Tibial nerve (tissue), 4 donors: ENCODE data around the gene TBC1D14. TPM values are rescaled to one million over a fixed set of nuclear protein-coding genes. Genes with fewer than 3 reads are reported as not detected.

Experiments used
- DNase-seq, 2 donors: peaks; one replicate each; pipeline ENCODE4 v3.0.0-alpha.2; 2019; ENCODE audit warnings: low spot score in 2 of 2
- H3K27ac ChIP-seq, 4 donors: fragments of 200-600 bp; sonication (generic) in 3 of 4; one replicate each; pipeline ENCODE4 v1.5.1; 2017 to 2019; ENCODE audit warnings: mild to moderate bottlenecking in 1 of 4
- H3K27me3 ChIP-seq, 2 donors: fragments of 200-600 bp; sonication (generic) in 1 of 2; one replicate each; pipeline versions ENCODE4 v1.5.1 to v1.6.0; 2017 to 2019
- H3K36me3 ChIP-seq, 3 donors: fragments of 200-600 bp; sonication (generic); one replicate each; pipeline ENCODE4 v1.5.1; 2018 to 2019
- H3K4me1 ChIP-seq, 4 donors: fragments of 200-600 bp; sonication (generic) in 3 of 4; one replicate each; pipeline ENCODE4 v1.5.1; 2017 to 2019
- H3K4me3 ChIP-seq, 4 donors: fragments of 200-600 bp; sonication (generic) in 3 of 4; one replicate each; pipeline ENCODE4 v1.5.1; 2017 to 2019; ENCODE audit warnings: mild to moderate bottlenecking in 1 of 4, moderate library complexity in 1 of 4
- H3K9me3 ChIP-seq, 4 donors: fragments of 200-600 bp; sonication (generic) in 3 of 4; one replicate each; pipeline ENCODE4 v1.5.1; 2017 to 2019
- CTCF ChIP-seq, 5 experiments: fragments of 200-600 bp in 3 of 5; fragments of 450-650 bp in 2 of 5; sonication (generic) in 3 of 5; IDR thresholded peaks; one replicate each; pipeline ENCODE4 v1.5.1; 2016 to 2019; ENCODE audit warnings: antibody characterized with exemption in 5 of 5, mild to moderate bottlenecking in 3 of 5, moderate library complexity in 2 of 5
- EP300 ChIP-seq, 2 donors: sonication (generic); formaldehyde crosslinking; IDR thresholded peaks; one replicate each; pipeline ENCODE4 v1.6.1; 2017; ENCODE audit warnings: antibody characterized with exemption in 2 of 2, mild to moderate bottlenecking in 1 of 2
- POLR2A ChIP-seq, 2 donors: fragments of 450-650 bp; IDR thresholded peaks; one replicate each; pipeline ENCODE4 v1.6.1; 2017; ENCODE audit warnings: antibody characterized with exemption in 2 of 2, mild to moderate bottlenecking in 2 of 2, moderate library complexity in 2 of 2
- WGBS, 2 donors: methylation state at CpG; one replicate each; pipeline ENCODE4 v1.1.5; 2018; 5-methylcytosine and 5-hydroxymethylcytosine counted together
- total RNA-seq, 4 donors: library from RNA; depleted of rRNA; stranded (reverse); fragments of >200 nt; gene quantifications; one replicate each; pipeline ENCODE4 v1.1.0, GENCODE V29; 2016

TBC1D14 gene
- total RNA-seq, 4 donors from 2014 or later: 46.9 to 65.7 (median 51.3) TPM

DNA sequence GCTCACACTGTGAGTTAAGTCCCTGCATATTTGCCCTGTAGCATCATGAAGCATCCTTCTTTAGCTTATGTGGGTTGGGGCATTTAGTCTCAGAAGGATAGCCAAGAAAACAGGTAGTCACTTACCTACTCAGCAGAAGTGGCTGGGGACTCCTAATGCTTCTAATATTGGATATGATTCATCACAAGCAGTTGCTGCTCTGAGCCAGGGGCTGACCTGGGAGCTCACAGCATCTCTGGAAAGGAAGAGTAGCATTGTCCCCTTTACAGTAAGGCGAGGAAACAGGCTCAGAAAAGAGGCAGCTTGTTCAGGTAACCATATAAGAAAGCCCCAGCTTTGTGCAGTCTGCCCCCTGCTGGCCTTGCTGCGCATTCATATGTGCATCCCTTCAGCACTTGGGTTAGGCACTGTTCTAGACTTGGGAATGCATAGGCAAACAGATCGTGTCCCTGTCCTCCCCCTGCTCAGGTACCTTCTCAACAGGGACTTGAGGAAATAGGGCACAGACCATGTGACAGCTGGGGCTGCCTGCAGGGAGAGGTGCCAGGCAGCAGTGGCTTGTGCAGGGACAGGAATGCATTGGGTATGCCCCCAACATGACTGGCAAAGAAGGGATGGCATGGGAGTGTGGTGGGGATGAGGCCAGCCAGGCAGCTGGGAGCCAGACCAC lies 35.7 kb upstream of the TBC1D14 start:
- Histone ChIP-seq H3K27me3 (no peaks in the 10 kb centered on the region), H3K36me3 (peaks cover 0 to 91% (median 15%) of the 10 kb centered on the region in 3 donors), H3K4me1 (peaks cover 0 to 28% (median 0%) of the 10 kb centered on the region in 4 donors), H3K27ac (peak overlapping the region in 1 of 4 donors; percentile 4), H3K9me3 (no peaks in the 10 kb centered on the region), H3K4me3 (no peak overlapping the region)
- 29 to 44% methylated on average over 3 of the region's 3 CpGs for WGBS, 2 donors
- no peak for TF ChIP-seq EP300 (IDR thresholded peaks at IDR 0.05)
- no peak for TF ChIP-seq POLR2A (IDR thresholded peaks at IDR 0.05)
- peak; percentile 72 to 86 (median 83) for TF ChIP-seq CTCF (IDR thresholded peaks at IDR 0.05)
- DNase-seq: peak; percentile 55 to 72

DNA sequence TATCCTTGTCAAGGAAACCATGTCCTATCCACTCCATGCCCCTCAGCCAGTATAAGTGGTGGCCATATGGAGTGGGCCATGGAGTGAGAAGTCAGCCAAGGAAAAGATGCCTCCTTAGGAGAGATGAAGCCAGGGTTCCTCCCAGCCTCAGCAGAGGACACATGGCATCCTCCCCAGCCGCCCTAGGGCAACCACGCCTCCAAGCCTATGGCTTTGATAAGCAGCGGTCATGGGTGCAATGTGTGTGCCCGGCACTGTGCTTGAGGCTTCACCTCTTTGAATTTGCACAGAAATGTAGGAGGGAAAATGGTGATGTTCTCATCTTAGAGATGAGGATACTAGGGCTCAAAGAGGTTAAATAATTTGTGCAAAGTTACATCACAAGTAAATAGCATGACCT lies 34.6 kb upstream of the TBC1D14 start:
- no peak for DNase-seq
- H3K4me3 ChIP-seq: no peak overlapping the region
- no peaks in the 10 kb centered on the region for H3K9me3 ChIP-seq
- peaks cover 0 to 19% (median 0%) of the 10 kb centered on the region in 4 donors for H3K4me1 ChIP-seq
- TF ChIP-seq CTCF (IDR thresholded peaks at IDR 0.05) (no peak), EP300 (IDR thresholded peaks at IDR 0.05) (no peak), POLR2A (IDR thresholded peaks at IDR 0.05) (no peak)
- H3K27ac ChIP-seq: no peak overlapping the region
- WGBS, 2 donors: 88 to 95% methylated on average over 4 of the region's 4 CpGs
- H3K27me3 ChIP-seq: no peaks in the 10 kb centered on the region
- peaks cover 0 to 94% (median 18%) of the 10 kb centered on the region in 3 donors for H3K36me3 ChIP-seq

DNA sequence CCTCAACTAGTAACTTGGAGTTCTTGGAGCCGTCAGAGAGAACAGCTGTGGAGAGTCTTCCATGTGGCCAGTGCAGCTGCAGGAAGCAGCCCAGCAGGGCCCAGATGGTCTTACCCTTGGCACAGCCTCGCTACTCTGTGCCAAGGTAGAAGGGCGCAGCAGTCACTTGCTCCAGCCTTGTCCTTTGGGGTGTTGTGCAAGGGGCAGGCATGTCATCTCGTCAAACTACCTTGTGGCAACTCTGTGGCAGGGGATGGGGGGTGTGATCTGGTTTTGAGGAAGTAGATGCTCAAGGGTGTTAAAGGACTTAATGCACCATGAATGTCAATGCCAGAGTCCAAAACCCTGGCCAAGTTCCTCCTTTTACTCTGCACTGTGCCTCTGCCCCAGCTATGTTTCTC lies 34.2 kb upstream of the TBC1D14 start:
- Histone ChIP-seq H3K36me3 (peaks cover 0 to 92% (median 18%) of the 10 kb centered on the region in 3 donors), H3K4me1 (peaks cover 0 to 15% (median 0%) of the 10 kb centered on the region in 4 donors), H3K4me3 (no peak overlapping the region), H3K9me3 (no peaks in the 10 kb centered on the region), H3K27ac (no peak overlapping the region), H3K27me3 (no peaks in the 10 kb centered on the region)
- TF ChIP-seq EP300 (IDR thresholded peaks at IDR 0.05): peak in 1 of 2 donors; percentile 16
- no peak for TF ChIP-seq CTCF (IDR thresholded peaks at IDR 0.05)
- DNase-seq: peak in 1 of 2 donors; percentile 28
- 71 to 78% methylated on average over 4 of the region's 4 CpGs for WGBS, 2 donors

DNA sequence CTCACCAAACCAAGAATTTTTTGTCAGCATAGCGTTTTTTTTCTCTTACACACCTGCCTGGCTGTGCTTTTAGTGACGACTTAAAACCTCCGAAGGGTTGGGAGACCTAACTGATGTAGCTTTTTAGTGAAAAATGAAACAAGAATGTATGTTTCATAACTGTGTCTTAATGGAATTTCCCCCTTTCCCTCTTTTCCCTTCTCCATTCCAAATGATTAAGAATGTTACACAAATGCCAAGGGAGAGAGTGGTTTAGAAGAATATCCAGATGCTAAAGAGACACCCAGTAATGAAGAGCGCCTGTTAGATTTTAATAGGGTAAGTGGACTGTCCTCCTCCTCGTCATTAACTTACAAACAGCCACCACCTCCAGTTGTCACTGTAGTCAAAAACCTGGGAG lies 33.2 kb upstream of the TBC1D14 start:
- H3K36me3 ChIP-seq: peaks cover 0 to 92% (median 24%) of the 10 kb centered on the region in 3 donors
- H3K27me3 ChIP-seq: no peaks in the 10 kb centered on the region
- no peak overlapping the region for H3K27ac ChIP-seq
- H3K4me3 ChIP-seq: no peak overlapping the region
- 87 to 88% methylated on average over 5 of the region's 5 CpGs for WGBS, 2 donors
- no peaks in the 10 kb centered on the region for H3K9me3 ChIP-seq
- TF ChIP-seq CTCF (IDR thresholded peaks at IDR 0.05) (no peak), EP300 (IDR thresholded peaks at IDR 0.05) (no peak), POLR2A (IDR thresholded peaks at IDR 0.05) (no peak)
- peaks cover 0 to 15% (median 0%) of the 10 kb centered on the region in 4 donors for H3K4me1 ChIP-seq
- DNase-seq: no peak

DNA sequence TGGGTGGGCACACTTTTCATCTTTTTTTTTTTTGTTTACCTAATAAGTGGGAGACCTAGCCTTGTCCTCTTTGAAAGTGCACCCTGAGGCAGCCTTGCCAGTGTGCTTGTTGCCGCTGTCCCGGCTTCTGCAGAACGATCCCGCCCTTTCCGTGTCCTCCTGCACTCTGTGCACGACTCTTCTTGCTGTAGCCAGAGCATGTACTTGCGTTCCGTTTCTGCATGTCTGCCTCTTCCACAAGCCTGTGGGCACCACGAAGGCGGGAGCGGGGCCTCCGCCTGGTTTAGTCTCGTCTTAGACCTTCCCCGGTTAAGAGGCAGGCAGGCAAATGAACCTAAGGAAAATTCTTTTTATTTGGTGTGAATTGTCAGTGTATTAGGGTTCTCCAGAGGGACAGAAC lies 32.6 kb upstream of the TBC1D14 start:
- Histone ChIP-seq H3K27ac (no peak overlapping the region), H3K9me3 (no peaks in the 10 kb centered on the region), H3K4me1 (peaks cover 0 to 15% (median 0%) of the 10 kb centered on the region in 4 donors), H3K27me3 (no peaks in the 10 kb centered on the region), H3K4me3 (no peak overlapping the region), H3K36me3 (peaks cover 0 to 92% (median 24%) of the 10 kb centered on the region in 3 donors)
- 81 to 92% methylated on average over 14 of the region's 14 CpGs for WGBS, 2 donors
- no peak for TF ChIP-seq POLR2A (IDR thresholded peaks at IDR 0.05)
- no peak for TF ChIP-seq EP300 (IDR thresholded peaks at IDR 0.05)
- TF ChIP-seq CTCF (IDR thresholded peaks at IDR 0.05): no peak
- DNase-seq: no peak
